NAMALWA (cell line): ENCODE data around the gene UVRAG.
"Not testable (repeated sequence)": the region's sequence is repeated elsewhere in the genome, so short reads cannot be mapped to it uniquely, and the experiment has no call there.

Source experiments
- DNase-seq: peaks from one replicate; pipeline ENCODE4 v3.0.0-alpha.2; 2015; ENCODE audit warnings: low spot score

The UVRAG gene

GRCh38 chr11:76075716-76076115 lies 260.7 kb downstream of the UVRAG start:
- no peak for DNase-seq

- DNase-seq = not testable (repeated sequence)
Measured at GRCh38 chr11:76076253-76076652, 261.2 kb downstream of the UVRAG start.

GRCh38 chr11:76076749-76077148 lies 261.7 kb downstream of the UVRAG start:
- DNase-seq = no peak

- no peak for DNase-seq
Measured at GRCh38 chr11:76077575-76078150, 262.7 kb downstream of the UVRAG start.

GRCh38 chr11:76081084-76081483 lies 266.1 kb downstream of the UVRAG start:
- DNase-seq = not testable (repeated sequence)

- DNase-seq = no peak
Measured at GRCh38 chr11:76083563-76084451, 268.8 kb downstream of the UVRAG start.

GRCh38 chr11:76085270-76085669 lies 270.3 kb downstream of the UVRAG start:
- no peak for DNase-seq

GRCh38 chr11:76086743-76087635 lies 272.0 kb downstream of the UVRAG start:
- no peak for DNase-seq

GRCh38 chr11:76087749-76088148 lies 272.7 kb downstream of the UVRAG start:
- DNase-seq = no peak

- no peak for DNase-seq
Measured at GRCh38 chr11:76088511-76088910, 273.5 kb downstream of the UVRAG start.

GRCh38 chr11:76090174-76090573 lies 275.2 kb downstream of the UVRAG start:
- DNase-seq = no peak

- DNase-seq = no peak
Measured at GRCh38 chr11:76090821-76091220, 275.8 kb downstream of the UVRAG start.

- no peak for DNase-seq
Measured at GRCh38 chr11:76094740-76095139, 279.7 kb downstream of the UVRAG start.

GRCh38 chr11:76095891-76096290 lies 280.9 kb downstream of the UVRAG start:
- DNase-seq = no peak

GRCh38 chr11:76096552-76096951 lies 281.5 kb downstream of the UVRAG start:
- DNase-seq = no peak

GRCh38 chr11:76102802-76103201 lies 287.8 kb downstream of the UVRAG start:
- DNase-seq = no peak

GRCh38 chr11:76103460-76103859 lies 288.4 kb downstream of the UVRAG start:
- no peak for DNase-seq

- DNase-seq = no peak
Measured at GRCh38 chr11:76104285-76104684, 289.3 kb downstream of the UVRAG start.

GRCh38 chr11:76105637-76106036 lies 290.6 kb downstream of the UVRAG start:
- DNase-seq = no peak

GRCh38 chr11:76107971-76108370 lies 293.0 kb downstream of the UVRAG start:
- no peak for DNase-seq

- DNase-seq = no peak
Measured at GRCh38 chr11:76114238-76114637, 299.2 kb downstream of the UVRAG start.

GRCh38 chr11:76115555-76115954 lies 300.5 kb downstream of the UVRAG start:
- DNase-seq = no peak

- DNase-seq = no peak
Measured at GRCh38 chr11:76119032-76119431, 304.0 kb downstream of the UVRAG start.
